Forelimb muscle (tissue), 1 donor: ENCODE measurements around the gene ISG20. TPM values are rescaled to one million over a fixed set of nuclear protein-coding genes. Genes with fewer than 3 reads are reported as not detected.

ENCODE experiments used
- DNase-seq: peaks from one replicate; pipeline ENCODE4 v3.0.0-alpha.2; 2013; ENCODE audit warnings: low read depth
- polyA plus RNA-seq: library from polyadenylated mRNA; unstranded; fragments of 120-200 nt; gene quantifications from one replicate; pipeline ENCODE4 v1.2.1, GENCODE V29; 2013; ENCODE audit not compliant: insufficient read length

Gene ISG20
- 0.62 TPM for polyA plus RNA-seq

- DNase-seq: no peak
These were observed at the start of gene ISG20 for GRCh38 chr15:88638626-88639372. Gene ISG20 (plus strand): TSS chr15:88639016. CDS start chr15:88639367, 351 bp downstream.

- DNase-seq: no peak
These were observed 48.1 kb upstream of the ISG20 start for GRCh38 chr15:88590759-88591158.

- DNase-seq: no peak
These were observed 47.4 kb upstream of the ISG20 start for GRCh38 chr15:88591384-88591783.

GRCh38 chr15:88603885-88604284 lies 34.9 kb upstream of the ISG20 start:
- no peak for DNase-seq

- no peak for DNase-seq
These were observed 34.2 kb upstream of the ISG20 start for GRCh38 chr15:88604381-88605188.

- DNase-seq: no peak
These were observed 33.4 kb upstream of the ISG20 start for GRCh38 chr15:88605189-88606069.

- no peak for DNase-seq
These were observed 32.6 kb upstream of the ISG20 start for GRCh38 chr15:88606070-88606794.

GRCh38 chr15:88607951-88608350 lies 30.9 kb upstream of the ISG20 start:
- DNase-seq: no peak

GRCh38 chr15:88608607-88609181 lies 30.1 kb upstream of the ISG20 start:
- no peak for DNase-seq

GRCh38 chr15:88609344-88610090 lies 29.3 kb upstream of the ISG20 start:
- no peak for DNase-seq

GRCh38 chr15:88610701-88611231 lies 28.1 kb upstream of the ISG20 start:
- no peak for DNase-seq

GRCh38 chr15:88612186-88612796 lies 26.5 kb upstream of the ISG20 start:
- DNase-seq: no peak

- DNase-seq: no peak
These were observed 25.5 kb upstream of the ISG20 start for GRCh38 chr15:88613074-88613944.

GRCh38 chr15:88615303-88616107 lies 23.3 kb upstream of the ISG20 start:
- DNase-seq: no peak

GRCh38 chr15:88616240-88616639 lies 22.6 kb upstream of the ISG20 start:
- DNase-seq: no peak

GRCh38 chr15:88617031-88617722 lies 21.6 kb upstream of the ISG20 start:
- DNase-seq: no peak

GRCh38 chr15:88617790-88618189 lies 21.0 kb upstream of the ISG20 start:
- no peak for DNase-seq
